Erythroblast (primary cell): Measurements from ENCODE around the gene PRSS53.
A peak's percentile ranks its signal among the peaks of the same experiment; 100 is the strongest.

Source experiments
- DNase-seq, 2 experiments: peaks; one replicate each; lab custom pipeline; 2025; lab: John Stamatoyannopoulos, UW
- GATA1 ChIP-seq: IDR thresholded peaks from 2 replicates; pipeline ENCODE4 v1.6.1; 2011; ENCODE audit warnings: low read depth, mild to moderate bottlenecking, control low read depth, low read length, moderate library complexity
- POLR2A ChIP-seq: IDR thresholded peaks from 2 replicates; pipeline ENCODE4 v1.6.1; 2011; ENCODE audit warnings: mild to moderate bottlenecking, low read length

The PRSS53 gene

DNA sequence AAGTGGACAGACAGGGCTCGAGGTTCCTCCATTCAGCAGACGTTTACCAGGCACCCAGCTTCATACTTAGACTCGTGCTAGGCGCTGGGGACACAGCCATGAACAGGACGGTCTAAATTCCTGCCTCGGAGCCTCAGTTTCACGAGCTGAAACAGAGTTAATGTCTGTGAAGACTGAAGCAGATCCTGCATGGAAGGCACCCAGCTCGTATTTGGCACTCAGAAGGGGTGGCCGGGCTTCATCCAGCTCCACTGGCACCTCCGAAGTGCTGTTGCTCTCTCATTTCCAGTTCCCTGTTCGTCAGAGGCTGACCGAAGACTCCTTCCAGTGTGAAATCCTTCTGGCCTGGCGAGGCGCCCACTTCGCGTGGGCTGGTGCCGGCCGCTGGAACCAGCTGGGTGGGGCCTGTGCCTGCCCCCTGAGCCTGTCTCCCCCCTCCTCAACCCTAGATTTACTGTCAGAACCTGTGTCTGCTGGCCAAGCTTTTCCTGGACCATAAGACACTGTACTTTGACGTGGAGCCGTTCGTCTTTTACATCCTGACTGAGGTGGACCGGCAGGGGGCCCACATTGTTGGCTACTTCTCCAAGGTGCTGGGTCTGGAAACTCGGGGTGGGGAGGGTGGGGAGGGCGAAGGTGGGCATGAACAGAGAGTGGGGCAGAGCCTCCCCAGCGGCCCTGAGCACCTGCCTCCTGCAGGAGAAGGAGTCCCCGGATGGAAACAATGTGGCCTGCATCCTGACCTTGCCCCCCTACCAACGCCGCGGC is 41.0 kb upstream of the PRSS53 start:
- TF ChIP-seq POLR2A = no peak
- no peak for DNase-seq

DNA sequence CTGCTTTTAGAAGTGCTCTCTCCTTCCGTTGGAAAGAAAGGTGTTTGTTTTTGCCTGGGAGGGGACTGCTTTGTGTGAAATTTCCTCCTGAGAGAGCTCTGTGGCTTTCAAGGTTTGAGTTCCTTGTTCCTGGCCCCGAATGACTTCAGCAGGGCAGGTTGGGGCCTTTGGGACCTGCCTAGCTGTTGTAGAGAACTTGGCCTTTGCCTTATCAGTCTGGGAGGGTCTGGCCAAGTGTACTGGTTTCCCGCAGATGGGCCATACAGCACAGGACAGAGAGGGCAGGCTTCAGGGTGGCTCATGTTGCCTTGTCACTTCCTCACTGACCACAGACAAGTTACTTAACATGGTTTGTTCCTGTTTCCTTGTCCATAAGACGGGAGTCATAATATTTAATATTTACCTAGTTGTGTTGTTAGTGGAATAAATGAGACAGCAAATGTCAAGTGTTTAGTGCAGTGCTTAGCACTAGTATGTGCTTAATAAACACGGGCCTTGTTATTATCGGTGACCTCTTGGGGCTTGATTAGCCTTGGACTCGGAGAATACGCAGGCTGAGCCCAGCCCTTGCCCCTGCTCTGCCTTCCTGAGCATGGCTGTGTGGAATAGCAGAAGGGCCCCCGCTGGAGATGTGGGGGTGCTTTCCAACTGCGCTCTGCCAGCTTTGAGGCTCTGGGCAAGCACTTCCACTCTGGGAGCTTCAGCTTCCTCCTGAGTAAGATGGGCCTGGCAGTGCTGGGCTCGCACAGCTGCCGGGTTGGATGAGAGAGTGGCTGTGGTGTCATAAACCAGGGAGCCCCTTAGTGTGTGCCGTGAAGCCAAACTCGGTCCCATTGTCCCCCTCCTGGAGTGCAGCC is 40.2 kb upstream of the PRSS53 start:
- peak; percentile 73 to 87 for DNase-seq
- TF ChIP-seq POLR2A (peak; percentile 16), GATA1 (no peak)

DNA sequence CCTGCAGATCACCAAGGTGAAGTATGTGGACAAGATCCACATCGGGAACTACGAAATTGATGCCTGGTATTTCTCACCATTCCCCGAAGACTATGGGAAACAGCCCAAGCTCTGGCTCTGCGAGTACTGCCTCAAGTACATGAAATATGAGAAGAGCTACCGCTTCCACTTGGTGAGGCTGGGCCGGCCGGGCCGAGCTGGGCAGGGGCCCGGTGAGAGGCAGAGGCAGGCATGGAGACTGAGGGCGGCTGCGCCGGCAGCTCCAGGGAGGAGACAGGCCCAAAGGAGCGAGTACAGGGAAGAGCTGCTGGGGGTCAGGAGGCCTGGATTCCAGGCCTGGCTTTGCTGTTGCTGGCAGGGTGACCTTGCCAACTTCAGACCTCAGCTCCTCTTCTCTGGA is 38.4 kb upstream of the PRSS53 start:
- DNase-seq = no peak
- TF ChIP-seq POLR2A (no peak), GATA1 (no peak)

DNA sequence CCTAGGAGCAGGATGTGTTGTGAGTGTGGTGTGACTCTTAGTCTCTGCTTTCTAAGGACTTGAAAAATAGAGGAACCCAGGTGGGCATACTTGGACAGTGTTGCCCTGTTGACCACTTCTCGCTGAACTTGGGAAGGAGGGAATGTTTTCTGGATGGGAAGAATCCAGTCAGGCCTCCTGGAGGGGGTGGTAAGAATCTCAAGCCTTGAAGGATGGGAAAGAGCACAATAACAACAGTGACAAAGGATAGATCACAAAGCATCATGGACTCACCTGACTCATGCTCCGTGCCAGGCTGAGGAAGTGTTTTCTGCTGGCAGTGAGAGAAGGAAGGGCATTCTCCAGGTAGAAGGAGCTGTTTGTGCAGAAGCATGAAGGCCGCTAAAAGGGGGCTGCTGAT is 37.1 kb upstream of the PRSS53 start:
- no peak for TF ChIP-seq POLR2A
- TF ChIP-seq GATA1 = no peak
- DNase-seq = no peak

DNA sequence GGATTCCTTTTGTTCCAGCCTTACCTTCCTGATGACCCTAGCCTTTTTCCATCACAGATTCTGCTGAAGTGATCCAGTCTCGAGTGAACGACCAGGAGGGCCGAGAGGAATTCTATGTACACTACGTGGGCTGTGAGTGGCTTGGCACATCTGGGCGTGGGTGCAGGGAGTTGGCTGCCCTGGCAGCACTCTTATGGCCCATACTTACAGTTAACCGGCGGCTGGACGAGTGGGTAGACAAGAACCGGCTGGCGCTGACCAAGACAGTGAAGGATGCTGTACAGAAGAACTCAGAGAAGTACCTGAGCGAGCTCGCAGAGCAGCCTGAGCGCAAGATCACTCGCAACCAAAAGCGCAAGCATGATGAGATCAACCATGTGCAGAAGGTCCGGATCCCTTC is 31.4 kb upstream of the PRSS53 start:
- no peak for TF ChIP-seq POLR2A
- no peak for TF ChIP-seq GATA1
- no peak for DNase-seq

DNA sequence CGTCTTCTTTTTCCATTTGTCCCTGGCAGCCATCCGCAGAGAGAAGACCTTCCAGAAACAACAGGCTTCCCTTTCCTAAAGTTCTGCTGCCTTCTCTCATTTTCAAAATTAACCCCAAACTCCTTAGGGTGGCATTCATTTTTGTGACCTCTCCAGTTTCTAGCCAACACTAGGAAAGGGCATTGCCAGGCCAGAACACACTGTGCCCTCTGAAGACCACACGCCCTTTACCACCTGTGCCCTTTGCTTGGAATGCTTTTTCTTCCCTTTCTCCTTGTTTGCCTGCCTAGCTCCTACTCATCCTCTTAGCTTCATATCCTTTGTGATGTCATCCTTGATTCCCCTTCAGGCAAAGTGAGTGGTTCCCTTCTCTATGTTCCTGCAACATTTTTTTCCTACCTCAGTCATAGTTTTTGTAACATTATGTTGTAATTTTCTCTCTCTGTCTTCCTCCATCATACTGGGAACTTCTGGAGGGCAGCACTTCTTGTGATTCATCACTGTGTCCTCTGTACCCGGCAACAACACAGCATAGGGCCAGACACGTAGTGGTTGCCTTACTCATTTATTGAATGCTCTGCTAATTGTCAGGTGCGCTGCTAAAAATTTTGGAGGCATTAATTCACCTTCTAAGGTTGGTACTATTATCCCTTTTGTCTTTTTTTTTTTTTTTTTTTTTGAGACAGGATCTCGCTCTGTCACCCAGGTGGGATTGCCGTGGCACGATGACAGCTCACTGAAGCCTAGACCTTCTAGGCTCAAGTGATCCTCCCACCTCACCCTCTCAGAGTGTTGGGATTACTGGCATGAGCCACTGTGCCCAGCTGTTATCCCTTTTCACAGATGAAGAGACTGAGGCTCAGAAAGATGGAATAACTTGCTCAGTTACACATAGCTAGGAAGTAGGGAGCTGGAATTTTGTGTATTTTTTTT is 29.7 kb upstream of the PRSS53 start:
- TF ChIP-seq GATA1 (no peak), POLR2A (no peak)
- no peak for DNase-seq

DNA sequence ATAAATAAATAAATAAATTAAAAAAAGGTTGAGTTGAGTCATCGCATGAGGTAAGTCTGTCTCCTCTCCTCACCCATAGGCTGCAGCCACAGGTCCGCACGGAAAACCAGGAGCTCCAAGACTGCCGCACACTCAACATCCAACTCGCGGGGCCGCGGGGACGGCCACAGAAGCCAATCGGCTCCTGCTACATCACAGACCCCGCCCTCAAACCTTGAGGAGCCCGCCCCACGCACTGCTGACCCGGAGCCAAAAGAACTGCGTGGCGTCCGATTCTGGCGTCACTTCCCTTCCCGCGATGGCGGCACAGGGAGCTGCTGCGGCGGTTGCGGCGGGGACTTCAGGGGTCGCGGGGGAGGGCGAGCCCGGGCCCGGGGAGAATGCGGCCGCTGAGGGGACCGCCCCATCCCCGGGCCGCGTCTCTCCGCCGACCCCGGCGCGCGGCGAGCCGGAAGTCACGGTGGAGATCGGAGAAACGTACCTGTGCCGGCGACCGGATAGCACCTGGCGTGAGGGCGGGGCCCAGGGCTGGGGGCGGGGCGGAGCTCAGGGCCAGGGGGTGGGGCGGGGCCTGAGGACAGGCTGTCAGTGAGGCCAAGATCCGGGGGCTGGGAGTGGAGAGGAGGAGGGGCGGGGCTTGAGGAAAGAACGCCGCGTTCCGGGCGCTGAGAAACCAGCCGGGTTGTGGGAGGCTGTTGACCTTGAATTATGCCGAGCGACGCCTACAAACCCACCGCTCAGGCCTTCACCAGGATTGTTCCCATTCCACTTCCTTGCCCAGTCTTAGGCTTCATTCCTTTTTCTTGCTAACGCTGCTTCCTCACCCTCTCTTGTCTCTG is 28.9 kb upstream of the PRSS53 start, which contains the start of gene KAT8:
Gene KAT8, plus strand, starts transcription at position 281 of the 839 bp plus-strand sequence. Its CDS starts 18 bp downstream, at position 299.
- TF ChIP-seq POLR2A = peak; percentile 84
- no peak for TF ChIP-seq GATA1
- peak; percentile 99 for DNase-seq

DNA sequence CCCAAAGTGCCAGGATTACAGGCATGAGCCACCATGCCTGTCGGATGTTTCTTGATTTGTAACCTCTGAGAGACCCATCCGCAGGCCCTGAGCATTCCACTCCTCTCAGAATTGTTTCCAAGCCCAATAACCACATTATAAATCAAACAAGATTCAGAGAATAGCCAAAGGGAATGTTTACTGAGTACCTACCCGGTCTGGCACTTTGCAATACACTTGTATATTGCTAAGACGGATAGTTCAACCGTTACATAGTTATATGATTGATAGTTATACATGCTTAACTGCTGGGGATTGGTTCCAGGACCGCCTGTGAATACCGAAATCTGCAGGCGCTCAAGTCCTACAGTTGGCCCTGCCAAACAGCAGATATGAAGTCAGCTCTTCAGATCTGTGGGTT is 25.7 kb upstream of the PRSS53 start:
- no peak for DNase-seq
- TF ChIP-seq POLR2A = no peak
- TF ChIP-seq GATA1 = no peak

DNA sequence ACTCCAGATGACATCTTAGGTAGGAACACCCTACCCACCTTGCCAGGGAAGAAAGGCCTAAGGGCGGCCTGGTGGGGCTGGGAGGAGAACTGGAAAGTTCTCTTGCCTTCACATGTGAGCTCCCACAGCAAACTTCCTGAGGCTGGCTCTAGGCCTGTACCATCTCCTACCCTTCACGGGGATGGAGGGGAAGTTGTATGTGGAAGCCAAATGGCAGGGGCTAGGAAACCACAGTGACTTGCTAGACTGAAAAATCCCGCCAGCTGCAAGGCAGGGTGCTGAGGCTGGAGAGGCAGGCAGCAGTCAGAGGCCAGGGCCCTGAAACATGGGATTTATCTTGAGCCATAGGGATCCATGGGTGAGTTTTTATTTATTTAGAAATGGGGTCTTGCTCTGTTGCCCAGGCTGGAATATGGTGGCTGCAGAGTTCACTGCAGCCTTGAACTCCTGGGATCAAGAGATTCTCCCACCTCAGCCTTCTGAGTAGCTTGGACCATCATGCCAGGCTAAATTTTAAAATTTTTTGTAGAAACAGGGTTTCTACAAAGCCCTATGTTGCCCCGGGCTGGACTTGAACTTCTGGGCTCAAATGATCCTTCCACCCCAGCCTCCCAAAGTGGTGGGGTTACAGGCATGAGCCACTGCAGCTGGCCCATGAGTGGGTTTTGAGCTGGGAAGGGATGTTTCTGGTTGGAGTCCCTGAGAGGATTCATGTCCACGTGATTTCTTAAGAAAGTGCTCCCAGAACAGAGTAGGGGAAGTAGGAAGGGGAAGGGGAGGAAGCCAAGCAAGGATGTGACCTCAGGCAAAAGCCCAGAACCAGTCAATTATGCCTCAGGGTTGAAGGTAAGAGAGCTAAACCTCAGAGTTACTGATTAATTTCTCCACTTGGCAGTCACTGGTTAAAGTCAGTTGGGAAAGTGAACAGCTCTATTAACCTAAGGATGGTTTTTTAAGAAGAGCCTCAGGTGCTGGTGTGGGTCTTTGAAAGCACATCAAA is 24.7 kb upstream of the PRSS53 start:
- TF ChIP-seq GATA1 = no peak
- TF ChIP-seq POLR2A = no peak
- DNase-seq = no peak

DNA sequence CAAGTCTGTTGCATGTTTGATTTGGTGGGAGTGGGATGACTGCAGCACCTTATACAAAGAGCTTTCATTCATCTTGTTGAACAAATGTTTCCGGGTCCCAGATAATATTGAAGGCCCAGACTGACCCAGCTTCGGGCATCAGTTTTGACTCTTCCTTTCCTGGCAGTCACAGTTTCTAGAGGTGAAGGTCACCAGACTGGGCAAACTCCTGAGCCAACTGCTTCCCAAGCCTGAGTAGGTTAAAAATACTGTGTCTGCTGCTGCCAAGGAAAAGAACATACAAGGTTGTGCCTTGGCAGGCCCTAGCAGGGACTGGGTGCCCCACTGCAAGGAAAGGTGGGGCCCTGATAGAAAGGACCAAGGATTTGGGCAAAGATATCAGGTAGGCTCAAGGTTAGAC is 24.0 kb upstream of the PRSS53 start:
- no peak for DNase-seq
- TF ChIP-seq GATA1 (no peak), POLR2A (no peak)

DNA sequence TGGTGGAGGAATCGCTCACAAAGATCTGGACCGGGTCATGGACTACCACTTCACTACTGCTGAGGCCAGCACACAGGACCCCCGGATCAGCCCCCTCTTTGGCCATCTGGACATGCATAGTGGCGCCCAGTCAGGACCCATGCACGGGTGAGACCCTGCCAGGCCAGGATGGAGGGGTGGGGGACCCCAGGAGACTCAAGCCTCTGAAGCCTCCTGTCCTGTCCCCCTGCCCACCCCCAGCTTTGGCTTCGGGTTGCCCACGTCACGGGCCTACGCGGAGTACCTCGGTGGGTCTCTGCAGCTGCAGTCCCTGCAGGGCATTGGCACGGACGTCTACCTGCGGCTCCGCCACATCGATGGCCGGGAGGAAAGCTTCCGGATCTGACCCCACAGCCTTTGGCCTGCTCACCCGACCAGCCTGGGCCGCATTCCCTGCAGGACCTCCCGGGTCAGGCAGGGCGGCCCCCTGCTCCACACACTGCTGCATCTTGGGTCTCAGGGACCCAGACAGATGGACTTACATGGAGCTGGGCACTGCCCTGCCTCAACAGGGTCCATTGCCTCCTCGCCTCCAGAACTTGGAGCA is 23.2 kb upstream of the PRSS53 start:
- DNase-seq = no peak
- TF ChIP-seq GATA1 (no peak), POLR2A (no peak)
